Subcutaneous adipose tissue (tissue), 4 donors: ENCODE data around the gene PRAME. TPM values are rescaled to one million over a fixed set of nuclear protein-coding genes. Genes with fewer than 3 reads are reported as not detected.

Experiments
- CTCF ChIP-seq: fragments of 450-650 bp; IDR thresholded peaks from one replicate; pipeline ENCODE4 v1.5.1; 2016; ENCODE audit warnings: low read depth, mild to moderate bottlenecking, control low read depth, antibody characterized with exemption, moderate library complexity
- total RNA-seq, 4 donors: library from RNA; depleted of rRNA; stranded (reverse); fragments of >200 nt; gene quantifications; one replicate each; pipeline ENCODE4 v1.1.0, GENCODE V29; 2016

PRAME gene
- total RNA-seq, 4 donors from 2014 or later = not detected

- no peak for TF ChIP-seq CTCF
These were observed 12.6 kb downstream of the PRAME start for GRCh38 chr22:22546490-22546889.

GRCh38 chr22:22545084-22545483 is 14.0 kb downstream of the PRAME start:
- no peak for TF ChIP-seq CTCF

- no peak for TF ChIP-seq CTCF
These were observed 20.7 kb downstream of the PRAME start for GRCh38 chr22:22538226-22538989.

GRCh38 chr22:22536916-22537315 is 22.1 kb downstream of the PRAME start:
- no peak for TF ChIP-seq CTCF

- no peak for TF ChIP-seq CTCF
These were observed 22.6 kb downstream of the PRAME start for GRCh38 chr22:22536515-22536914.

- TF ChIP-seq CTCF = no peak
These were observed 23.4 kb downstream of the PRAME start for GRCh38 chr22:22535662-22536061.

- TF ChIP-seq CTCF = no peak
These were observed 24.3 kb downstream of the PRAME start for GRCh38 chr22:22534604-22535415.
